Activated effector memory CD4-positive, alpha-beta T cell treated with Interleukin-2 at 50 U/mL for 16 hours (primary cell): ENCODE measurements around the gene DIABLO.
"Not testable (repeated sequence)": the region's sequence is repeated elsewhere in the genome, so short reads cannot be mapped to it uniquely, and the experiment has no call there.

Source experiments
- DNase-seq: peaks from one replicate; pipeline ENCODE4 v3.0.0-alpha.2; 2020

The DIABLO gene

GRCh38 chr12:122187466-122187865, 38.4 kb downstream of the DIABLO start:
- DNase-seq, result no peak

- DNase-seq, result no peak
These were observed 40.3 kb downstream of the DIABLO start for GRCh38 chr12:122185494-122186082.

GRCh38 chr12:122185079-122185478, 40.8 kb downstream of the DIABLO start:
- no peak for DNase-seq

- no peak for DNase-seq
These were observed 41.3 kb downstream of the DIABLO start for GRCh38 chr12:122184517-122184916.

- DNase-seq, result no peak
These were observed 42.3 kb downstream of the DIABLO start for GRCh38 chr12:122183588-122183940.

- DNase-seq, result peak; percentile 12
These were observed 42.8 kb downstream of the DIABLO start, which contains the start of gene LRRC43 for GRCh38 chr12:122182887-122183587. Gene LRRC43 (plus strand): TSS chr12:122183123. CDS start chr12:122183145, 22 bp downstream.

- DNase-seq, result not testable (repeated sequence)
These were observed 49.4 kb downstream of the DIABLO start for GRCh38 chr12:122176473-122176872.

- DNase-seq, result no peak
These were observed 51.6 kb downstream of the DIABLO start, which contains the start of gene IL31 for GRCh38 chr12:122174155-122174845. Gene IL31 (minus strand): TSS chr12:122174221. CDS start chr12:122174172, 49 bp downstream.

GRCh38 chr12:122172262-122172939, 53.5 kb downstream of the DIABLO start:
- no peak for DNase-seq

GRCh38 chr12:122171399-122171798, 54.5 kb downstream of the DIABLO start:
- DNase-seq, result no peak

GRCh38 chr12:122168492-122168891, 57.4 kb downstream of the DIABLO start:
- no peak for DNase-seq

GRCh38 chr12:122167356-122167925, 58.4 kb downstream of the DIABLO start:
- no peak for DNase-seq

GRCh38 chr12:122166422-122167349, 59.2 kb downstream of the DIABLO start:
- DNase-seq, result peak; percentile 11

GRCh38 chr12:122162976-122163375, 62.9 kb downstream of the DIABLO start:
- no peak for DNase-seq

GRCh38 chr12:122161682-122162081, 64.2 kb downstream of the DIABLO start:
- no peak for DNase-seq

- DNase-seq, result no peak
These were observed 65.1 kb downstream of the DIABLO start for GRCh38 chr12:122160761-122161160.

- DNase-seq, result no peak
These were observed 66.0 kb downstream of the DIABLO start for GRCh38 chr12:122159882-122160281.

- no peak for DNase-seq
These were observed 67.1 kb downstream of the DIABLO start for GRCh38 chr12:122158700-122159285.
